ENCODE results near the gene TNKS1BP1. TPM values are rescaled to one million over a fixed set of nuclear protein-coding genes. Genes with fewer than 3 reads are reported as not detected.

The TNKS1BP1 gene
- total and polyA plus RNA-seq, 2 experiments from 2014 or later, result 54.9 to 104 TPM

GRCh38 chr11:57307666-57308270 is 17.0 kb downstream of the TNKS1BP1 start:
- peaks cover 70% of the 10 kb centered on the region for H3K79me2 ChIP-seq
- H3K27ac ChIP-seq, result no peak overlapping the region

DNA sequence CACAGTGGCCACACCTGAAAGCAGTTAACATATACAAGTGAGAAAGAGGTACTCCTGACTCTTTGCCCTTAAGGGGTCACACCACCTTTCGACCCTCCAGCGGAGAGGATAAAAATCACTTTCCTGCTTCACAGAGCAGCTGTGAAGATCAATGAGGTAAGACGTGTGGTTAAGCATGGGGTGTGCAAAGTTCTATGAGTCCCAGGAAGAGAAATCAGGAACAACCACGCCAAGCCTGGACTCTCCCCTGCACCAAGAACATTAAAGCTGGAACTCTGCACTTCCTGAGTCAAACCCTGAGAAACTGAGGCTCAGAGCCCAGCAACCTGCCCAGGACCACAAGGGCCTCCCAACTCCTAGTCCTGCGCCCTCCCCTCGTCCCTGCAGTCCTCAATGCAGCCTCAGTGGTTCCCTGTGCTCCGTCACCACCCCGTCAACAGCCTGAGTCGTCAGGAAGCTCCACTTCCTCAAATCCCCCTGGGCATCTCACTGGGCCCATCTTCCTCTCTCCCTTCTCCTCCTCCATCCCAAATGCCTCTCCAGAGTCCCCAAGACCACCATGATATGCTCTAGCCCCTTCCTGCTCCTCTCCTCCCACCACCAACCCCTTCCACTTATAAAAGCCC is 17.7 kb downstream of the TNKS1BP1 start:
- Histone ChIP-seq H3K9me3 (ENCODE audit: low read depth) (no peaks in the 10 kb centered on the region), H2AFZ (no peak overlapping the region), H3K36me3 (replicated peaks; ENCODE audit: insufficient read depth, low read depth) (no peaks in the 10 kb centered on the region), H3K9me2 (replicated peaks; ENCODE audit: insufficient read depth) (no peaks in the 10 kb centered on the region), H3K27ac (no peak overlapping the region), H3K4me1 (ENCODE audit: insufficient read depth) (peaks cover 29% of the 10 kb centered on the region), H3K79me2 (peaks cover 70% of the 10 kb centered on the region), H3K4me3 (no peak overlapping the region), H3K27me3 (no peaks in the 10 kb centered on the region), H4K20me1 (ENCODE audit: insufficient read depth, poor library complexity, severe bottlenecking) (peaks cover 30% of the 10 kb centered on the region), H3K4me2 (peak overlapping the region; percentile 54)
- 83% methylated on average over 9 of the region's 9 CpGs for WGBS (ENCODE audit: low lambda C conversion rate, missing lambda C conversion rate)
- DNase-seq (ENCODE audit: low spot score), result no peak
- TF ChIP-seq CTCF (IDR thresholded peaks at IDR 0.05; ENCODE audit: poor library complexity), result no peak
- no peak for TF ChIP-seq EZH2 (IDR thresholded peaks at IDR 0.05; ENCODE audit: borderline replicate concordance)
- no peak for TF ChIP-seq EZH2phosphoT487 (IDR thresholded peaks at IDR 0.05; ENCODE audit: low read depth, severe bottlenecking, unreplicated experiment)

More at GRCh38 chr11:57307666-57308270, 17.0 kb downstream of the TNKS1BP1 start:
- H3K9me3 ChIP-seq (ENCODE audit: low read depth), result no peaks in the 10 kb centered on the region
- H3K9me2 ChIP-seq (replicated peaks; ENCODE audit: insufficient read depth), result no peaks in the 10 kb centered on the region
- H2AFZ ChIP-seq, result no peak overlapping the region
- H3K36me3 ChIP-seq (replicated peaks; ENCODE audit: insufficient read depth, low read depth), result no peaks in the 10 kb centered on the region
- WGBS (ENCODE audit: low lambda C conversion rate, missing lambda C conversion rate), result 83% methylated on average over 7 of the region's 7 CpGs
- H3K4me1 ChIP-seq (ENCODE audit: insufficient read depth), result peaks cover 35% of the 10 kb centered on the region
- H3K4me3 ChIP-seq, result no peak overlapping the region
- TF ChIP-seq EZH2phosphoT487 (IDR thresholded peaks at IDR 0.05; ENCODE audit: low read depth, severe bottlenecking, unreplicated experiment), result no peak
- TF ChIP-seq CTCF (IDR thresholded peaks at IDR 0.05; ENCODE audit: poor library complexity), result no peak
- TF ChIP-seq EZH2 (IDR thresholded peaks at IDR 0.05; ENCODE audit: borderline replicate concordance), result no peak
- DNase-seq (ENCODE audit: low spot score), result no peak
- H3K27me3 ChIP-seq, result no peaks in the 10 kb centered on the region
- H4K20me1 ChIP-seq (ENCODE audit: insufficient read depth, poor library complexity, severe bottlenecking), result peaks cover 30% of the 10 kb centered on the region
- peak overlapping the region; percentile 54 for H3K4me2 ChIP-seq

DNA sequence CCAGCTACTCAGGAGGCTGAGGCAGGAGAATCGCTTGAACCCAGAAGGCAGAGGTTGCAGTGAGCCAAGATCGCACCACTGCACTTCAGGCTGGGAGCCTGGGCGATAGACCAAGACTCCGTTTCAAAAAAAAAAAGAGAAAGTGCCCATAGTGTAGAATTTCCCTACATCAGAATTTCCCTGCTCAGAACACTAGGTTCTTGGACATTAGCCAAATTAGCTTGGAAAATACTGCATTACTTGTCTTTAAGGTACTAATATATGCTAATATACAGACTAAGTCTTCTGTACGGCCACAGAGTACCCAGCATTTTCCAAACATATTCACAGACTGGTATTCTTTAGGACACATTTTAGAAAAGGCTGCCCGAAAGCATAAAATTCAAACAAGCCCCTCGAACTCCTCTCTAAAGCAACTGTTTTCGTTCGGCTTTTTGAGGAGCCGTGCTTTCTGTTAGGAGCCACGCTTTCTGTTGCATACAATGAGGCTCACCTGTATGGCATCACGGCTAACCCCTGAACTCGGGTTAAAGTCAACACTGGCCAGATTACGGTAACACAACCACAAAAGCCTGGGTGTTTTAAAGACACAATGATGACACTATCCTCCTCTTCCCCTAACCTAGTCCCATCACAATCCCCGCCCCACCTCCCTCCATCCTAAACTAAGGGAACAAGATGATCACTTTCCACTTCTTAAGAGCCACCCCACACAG is 18.4 kb downstream of the TNKS1BP1 start:
- Histone ChIP-seq H3K4me2 (peak overlapping the region; percentile 54), H3K9me2 (replicated peaks; ENCODE audit: insufficient read depth) (no peaks in the 10 kb centered on the region), H4K20me1 (ENCODE audit: insufficient read depth, poor library complexity, severe bottlenecking) (peaks cover 30% of the 10 kb centered on the region), H3K36me3 (replicated peaks; ENCODE audit: insufficient read depth, low read depth) (no peaks in the 10 kb centered on the region), H3K27me3 (no peaks in the 10 kb centered on the region), H3K27ac (no peak overlapping the region), H2AFZ (no peak overlapping the region), H3K79me2 (peaks cover 70% of the 10 kb centered on the region), H3K9me3 (ENCODE audit: low read depth) (no peaks in the 10 kb centered on the region), H3K4me1 (ENCODE audit: insufficient read depth) (peaks cover 24% of the 10 kb centered on the region), H3K4me3 (no peak overlapping the region)
- TF ChIP-seq EZH2phosphoT487 (IDR thresholded peaks at IDR 0.05; ENCODE audit: low read depth, severe bottlenecking, unreplicated experiment) (no peak), CTCF (IDR thresholded peaks at IDR 0.05; ENCODE audit: poor library complexity) (no peak), EZH2 (IDR thresholded peaks at IDR 0.05; ENCODE audit: borderline replicate concordance) (no peak)
- 79% methylated on average over 15 of the region's 15 CpGs for WGBS (ENCODE audit: low lambda C conversion rate, missing lambda C conversion rate)
- no peak for DNase-seq (ENCODE audit: low spot score)
